ENCODE measurements around the gene LAMA1.

- TF ChIP-seq, protein P1, sequence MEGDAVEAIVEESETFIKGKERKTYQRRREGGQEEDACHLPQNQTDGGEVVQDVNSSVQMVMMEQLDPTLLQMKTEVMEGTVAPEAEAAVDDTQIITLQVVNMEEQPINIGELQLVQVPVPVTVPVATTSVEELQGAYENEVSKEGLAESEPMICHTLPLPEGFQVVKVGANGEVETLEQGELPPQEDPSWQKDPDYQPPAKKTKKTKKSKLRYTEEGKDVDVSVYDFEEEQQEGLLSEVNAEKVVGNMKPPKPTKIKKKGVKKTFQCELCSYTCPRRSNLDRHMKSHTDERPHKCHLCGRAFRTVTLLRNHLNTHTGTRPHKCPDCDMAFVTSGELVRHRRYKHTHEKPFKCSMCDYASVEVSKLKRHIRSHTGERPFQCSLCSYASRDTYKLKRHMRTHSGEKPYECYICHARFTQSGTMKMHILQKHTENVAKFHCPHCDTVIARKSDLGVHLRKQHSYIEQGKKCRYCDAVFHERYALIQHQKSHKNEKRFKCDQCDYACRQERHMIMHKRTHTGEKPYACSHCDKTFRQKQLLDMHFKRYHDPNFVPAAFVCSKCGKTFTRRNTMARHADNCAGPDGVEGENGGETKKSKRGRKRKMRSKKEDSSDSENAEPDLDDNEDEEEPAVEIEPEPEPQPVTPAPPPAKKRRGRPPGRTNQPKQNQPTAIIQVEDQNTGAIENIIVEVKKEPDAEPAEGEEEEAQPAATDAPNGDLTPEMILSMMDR (IDR thresholded peaks at IDR 0.05; ENCODE audit: low read depth, low read length, poor library complexity, severe bottlenecking), result no peak
- no peak for TF ChIP-seq EZH2phosphoT487 (IDR thresholded peaks at IDR 0.05; ENCODE audit: borderline replicate concordance, low read length)
These were observed 1.4 kb downstream of the LAMA1 start for GRCh38 chr18:7116001-7116730.
